G401.6 (cell line): ENCODE data around the gene RIMOC1.
"Not testable (repeated sequence)": the region's sequence is repeated elsewhere in the genome, so short reads cannot be mapped to it uniquely, and the experiment has no call there.

Source experiments
- FAIRE-seq: peaks from 2 replicates; lab custom pipeline; 2012; peaks lifted over from hg19 to GRCh38; lab: Jason Lieb, UNC

The RIMOC1 gene

GRCh38 chr5:41891066-41891707, 13.0 kb upstream of the RIMOC1 start:
- FAIRE-seq = no peak

- FAIRE-seq = no peak
Measured at GRCh38 chr5:41892031-41892430, 12.1 kb upstream of the RIMOC1 start.

DNA sequence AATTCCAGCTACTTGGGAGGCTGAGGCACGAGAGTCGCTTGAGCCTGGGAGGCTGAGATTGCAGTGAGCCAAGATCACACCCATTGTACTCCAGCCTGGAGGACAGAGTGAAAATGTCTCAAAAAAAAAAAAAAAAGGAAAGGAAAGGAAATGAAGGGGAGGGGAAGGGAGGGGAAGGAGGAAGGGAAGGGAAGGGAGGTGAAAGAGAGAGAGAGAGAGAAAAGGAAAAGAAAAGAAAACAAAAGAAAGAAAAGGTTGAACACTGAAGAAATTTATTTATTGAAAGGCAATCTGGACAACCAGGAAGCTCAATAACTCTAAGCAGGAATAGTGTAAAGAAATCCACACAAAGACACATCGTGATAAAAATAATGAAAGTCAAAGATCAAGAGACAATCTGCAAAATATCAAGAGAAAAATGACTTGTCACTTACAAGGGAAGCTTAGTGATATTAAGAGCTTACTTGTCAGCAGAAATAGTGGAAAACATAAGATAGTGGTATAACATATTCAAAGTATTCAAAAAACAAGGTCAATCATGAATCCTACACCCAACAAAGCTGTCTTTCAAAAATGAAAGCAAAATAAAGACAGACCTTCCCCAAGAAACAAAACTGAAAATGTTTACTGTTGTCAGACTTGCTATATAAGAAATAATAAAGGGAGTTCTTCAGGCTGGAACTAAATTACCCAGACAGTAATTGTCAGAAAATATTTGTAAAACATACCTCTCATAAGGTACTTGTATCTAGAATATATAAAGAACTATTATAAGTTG, 10.9 kb upstream of the RIMOC1 start:
- no peak for FAIRE-seq

DNA sequence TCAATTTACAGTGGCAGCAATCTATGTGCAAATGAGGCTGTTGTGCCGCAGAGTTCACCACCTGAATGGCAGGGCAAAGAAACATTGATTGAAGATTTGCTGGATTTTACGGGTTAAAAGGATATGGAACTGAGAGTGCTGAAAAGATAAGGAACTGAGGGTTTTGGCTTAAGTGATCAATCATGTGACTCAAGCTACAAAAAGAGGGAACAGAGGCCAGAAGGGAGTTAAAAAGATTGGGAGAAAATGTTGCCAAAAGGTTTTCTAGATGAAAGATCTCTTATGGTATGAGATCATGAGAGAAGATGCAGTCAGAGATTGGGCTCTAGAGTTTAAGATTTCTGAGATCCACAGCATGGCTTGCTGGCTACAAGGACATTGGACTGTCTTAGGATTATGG, 7.9 kb upstream of the RIMOC1 start:
- no peak for FAIRE-seq

DNA sequence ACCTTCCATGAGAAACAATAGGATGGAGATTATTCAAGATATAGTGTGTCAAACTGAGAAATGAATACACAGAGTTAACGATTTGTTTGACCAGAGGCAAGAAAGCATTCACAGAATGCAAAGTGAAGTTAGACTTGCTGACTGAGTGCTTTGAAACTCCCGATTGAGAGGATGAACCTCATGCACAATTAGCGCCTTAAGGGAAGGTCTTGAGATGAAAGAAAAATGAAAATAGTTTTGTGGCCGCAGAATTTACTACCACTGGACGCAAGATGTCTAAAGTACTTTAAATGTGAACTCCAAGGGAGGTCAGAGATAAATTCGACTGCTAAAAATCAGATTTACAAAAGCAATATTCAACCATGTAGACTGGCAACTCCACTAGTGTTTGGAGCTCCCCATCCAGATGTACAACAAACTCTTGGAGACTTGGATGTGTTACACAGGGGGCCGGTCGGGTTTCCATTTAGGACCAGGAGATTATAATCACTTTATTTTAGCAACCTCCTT, 707 bp upstream of the RIMOC1 start:
- no peak for FAIRE-seq

GRCh38 chr5:41906151-41906550, 2.0 kb downstream of the RIMOC1 start:
- FAIRE-seq = no peak

DNA sequence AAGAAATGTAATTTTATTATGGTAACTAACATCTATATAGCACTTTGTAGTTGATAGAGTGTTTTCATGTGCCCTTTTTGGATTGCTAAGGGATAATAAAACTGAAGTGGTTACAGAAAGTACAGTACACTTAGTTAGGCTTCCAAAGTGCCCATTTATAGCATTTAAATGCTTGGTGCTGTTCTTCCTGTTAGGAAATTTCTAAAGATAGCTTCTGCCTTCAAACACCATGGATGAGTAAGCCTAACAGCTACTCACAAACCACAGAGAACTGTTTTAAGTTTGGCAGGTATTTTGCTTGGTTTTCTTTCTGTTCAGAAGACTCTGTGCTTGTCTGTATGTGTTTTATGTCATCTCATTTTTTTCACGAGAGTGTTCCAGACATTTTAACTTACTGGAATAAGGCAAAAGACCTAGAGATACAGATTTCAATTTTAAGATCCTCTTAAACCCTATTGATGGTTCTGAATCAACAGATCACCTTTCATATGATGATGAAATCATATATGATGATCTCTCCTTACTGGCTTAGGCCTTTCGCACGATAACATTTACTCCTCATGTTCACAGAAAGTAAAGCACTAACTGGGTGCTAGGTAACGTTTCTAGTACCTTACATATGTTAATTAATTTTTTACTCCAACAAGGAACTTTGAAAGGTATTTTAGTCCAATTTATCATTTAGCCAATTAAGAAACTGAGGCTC, 4.4 kb downstream of the RIMOC1 start:
- FAIRE-seq = no peak

- FAIRE-seq = no peak
Measured at GRCh38 chr5:41918105-41918504, 14.0 kb downstream of the RIMOC1 start.

- no peak for FAIRE-seq
Measured at GRCh38 chr5:41921166-41921565, 17.0 kb downstream of the RIMOC1 start.

DNA sequence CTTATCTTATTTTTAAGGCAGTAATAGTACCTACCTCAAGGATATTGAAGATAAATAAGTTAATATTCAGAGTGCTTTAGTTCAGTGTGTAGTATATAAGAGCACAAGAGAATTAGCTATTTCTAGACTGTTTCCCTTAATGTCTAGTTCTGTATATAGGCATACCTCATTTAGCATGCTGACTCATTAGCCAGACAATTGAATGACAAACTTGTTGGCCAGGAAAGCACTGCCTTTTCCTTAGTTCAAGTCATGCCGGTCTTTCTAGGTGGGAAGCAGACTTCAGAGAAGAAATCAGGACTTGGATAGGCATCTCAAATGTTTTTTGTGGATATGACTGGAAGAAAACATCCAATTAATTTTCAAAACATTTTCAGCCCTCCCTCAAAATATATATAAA, 17.7 kb downstream of the RIMOC1 start:
- no peak for FAIRE-seq

DNA sequence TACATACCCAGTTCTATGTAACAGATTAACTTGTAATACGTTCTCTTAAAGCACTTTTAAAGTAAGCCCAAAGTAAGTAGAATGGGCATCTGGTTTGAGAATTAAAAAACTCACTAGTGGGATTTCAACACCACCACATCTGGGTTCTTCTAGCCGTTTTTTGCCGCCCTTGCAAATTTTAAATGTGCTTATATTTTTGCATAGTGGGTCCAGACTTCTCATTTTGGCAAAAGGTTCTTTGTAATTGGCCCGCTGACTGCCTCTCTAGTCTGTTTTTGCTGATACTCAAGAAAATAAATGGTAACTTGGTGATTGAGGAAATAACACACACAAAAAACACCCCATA, 20.4 kb downstream of the RIMOC1 start:
- no peak for FAIRE-seq

DNA sequence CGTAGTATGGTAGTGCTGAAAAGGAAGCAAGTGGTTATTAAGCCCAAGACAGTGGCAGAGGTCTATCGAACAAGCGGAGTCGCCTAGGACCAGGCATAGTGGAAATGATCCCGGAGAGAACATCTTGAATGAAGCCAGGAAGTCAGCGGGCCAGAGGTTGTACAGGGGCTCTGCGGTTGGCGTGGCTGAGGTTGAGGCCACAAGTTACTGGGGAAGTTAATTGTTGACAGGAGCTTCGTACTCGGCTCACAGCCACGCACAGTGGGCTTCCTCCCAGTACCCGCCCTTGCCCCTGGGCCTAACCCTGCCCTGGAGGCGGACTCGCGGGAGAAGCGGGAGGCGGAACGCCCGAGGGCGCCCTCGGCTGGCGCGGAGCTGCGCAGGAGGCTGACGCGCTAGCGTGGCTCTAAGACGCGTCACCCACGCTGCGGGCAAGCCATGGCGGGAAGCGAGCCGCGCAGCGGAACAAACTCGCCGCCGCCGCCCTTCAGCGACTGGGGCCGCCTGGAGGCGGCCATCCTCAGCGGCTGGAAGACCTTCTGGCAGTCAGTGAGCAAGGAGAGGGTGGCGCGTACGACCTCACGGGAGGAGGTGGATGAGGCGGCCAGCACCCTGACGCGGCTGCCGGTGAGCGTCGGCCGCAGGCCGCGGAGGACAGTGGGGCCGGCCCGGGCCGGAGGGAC, 20.9 kb downstream of the RIMOC1 start, which contains the start of gene FBXO4:
Gene FBXO4 (plus strand): TSS at position 410 of the 683 bp plus-strand sequence. CDS start 29 bp downstream, at position 439.
- no peak for FAIRE-seq

- no peak for FAIRE-seq
Measured at GRCh38 chr5:41925555-41925951, 21.4 kb downstream of the RIMOC1 start.

DNA sequence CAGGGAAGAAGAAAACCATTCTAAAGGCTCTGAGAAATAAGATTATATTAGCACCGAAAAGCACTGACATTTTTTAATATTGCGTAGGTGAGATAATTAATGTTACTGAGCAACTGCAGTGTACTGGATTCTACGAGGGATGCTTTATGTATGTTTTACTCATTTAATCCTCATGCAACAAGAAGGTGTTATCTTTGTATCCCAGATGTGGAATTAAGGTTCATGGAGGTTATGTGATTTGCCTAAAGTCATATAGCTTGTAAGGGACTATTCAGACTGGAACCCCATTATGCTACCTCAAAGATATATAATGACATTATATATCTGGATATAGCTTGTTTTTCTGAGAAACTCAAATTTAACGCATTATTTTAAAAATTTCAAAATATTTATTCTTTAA, 23.5 kb downstream of the RIMOC1 start:
- FAIRE-seq = no peak

GRCh38 chr5:41929035-41929434, 24.9 kb downstream of the RIMOC1 start:
- no peak for FAIRE-seq

- no peak for FAIRE-seq
Measured at GRCh38 chr5:41932770-41933169, 28.6 kb downstream of the RIMOC1 start.

GRCh38 chr5:41935544-41935943, 31.4 kb downstream of the RIMOC1 start:
- FAIRE-seq = no peak

GRCh38 chr5:41940641-41941040, 36.5 kb downstream of the RIMOC1 start:
- no peak for FAIRE-seq

GRCh38 chr5:41945332-41945955, 41.3 kb downstream of the RIMOC1 start:
- FAIRE-seq = not testable (repeated sequence)

DNA sequence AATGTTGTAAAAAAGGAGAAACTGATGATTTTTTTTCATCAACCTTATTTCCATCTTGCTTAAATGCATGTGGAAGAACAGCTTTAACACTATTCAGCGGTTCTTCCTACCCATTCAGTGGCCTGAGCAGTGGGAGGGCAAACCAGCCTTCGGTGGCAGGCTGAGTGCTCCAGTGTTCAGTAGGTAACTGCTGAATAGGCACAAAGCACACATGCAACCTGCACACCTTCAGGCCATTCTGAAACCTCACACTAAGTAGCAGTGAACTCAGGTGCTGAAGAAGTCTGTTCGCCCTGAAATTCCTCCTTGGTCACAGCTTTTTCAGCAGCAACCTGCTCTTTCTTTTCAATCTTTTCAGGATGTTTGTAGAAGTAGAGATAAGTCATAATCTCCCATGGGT, 47.1 kb downstream of the RIMOC1 start:
- FAIRE-seq = no peak
